B cell (primary cell): ENCODE results near the gene KRT38. TPM values are rescaled to one million over a fixed set of nuclear protein-coding genes. Genes with fewer than 3 reads are reported as not detected.

ENCODE experiments used
- ATAC-seq: fragments of 200-7000 bp; cut with Tn5 transposase; one replicate; pipeline ENCODE4 v1.10.0; 2021; ENCODE audit warnings: low read depth, mild to moderate bottlenecking, moderate number of reproducible peaks, moderate library complexity
- CTCF ChIA-PET: fragments of 350-600 bp; sonication (Branson Sonifier 250); formaldehyde crosslinking; loops from one replicate; lab custom pipeline; 2021; ENCODE audit warnings: antibody characterized with exemption, inconsistent platforms; lab: Charles Lee
- POLR2A ChIA-PET: fragments of 350-600 bp; sonication (Branson Sonifier 250); formaldehyde crosslinking; loops from one replicate; lab custom pipeline; 2021; ENCODE audit warnings: antibody characterized with exemption; lab: Charles Lee
- DNase-seq: peaks from one replicate; pipeline ENCODE4 v3.0.0; 2013
- H2AFZ ChIP-seq: 2 replicates; pipeline ENCODE4 v1.6.1; 2012; ENCODE audit warnings: mild to moderate bottlenecking, low read depth, low read length; ENCODE audit not compliant: insufficient read depth, poor library complexity, severe bottlenecking
- H3K27ac ChIP-seq, 2 donors: 1 replicate in 1 of 2; 2 replicates in 1 of 2; pipeline ENCODE4 v1.5.1; 2012 to 2013; ENCODE audit warnings: low read length in 2 of 2, mild to moderate bottlenecking in 2 of 2, moderate library complexity in 1 of 2
- H3K27me3 ChIP-seq, 4 experiments: fragments of 200-600 bp in 1 of 4; sonication (generic) in 1 of 4; replicated peaks in 1 of 4; 1 replicate in 2 of 4; 2 replicates in 2 of 4; pipeline versions ENCODE4 v1.6.1 to v1.7.0; 2013 to 2016; ENCODE audit warnings: low read length in 3 of 4, mild to moderate bottlenecking in 2 of 4, mixed read lengths in 1 of 4, moderate library complexity in 1 of 4; ENCODE audit not compliant: insufficient read depth in 4 of 4, control insufficient read depth in 3 of 4; ENCODE audit errors: control extremely low read depth in 1 of 4
- H3K36me3 ChIP-seq, 2 experiments: replicated peaks in 1 of 2; 1 replicate in 1 of 2; 2 replicates in 1 of 2; pipeline versions ENCODE4 v1.6.1 to v1.7.1; 2013; ENCODE audit warnings: low read length in 1 of 2; ENCODE audit not compliant: insufficient read depth in 2 of 2, control insufficient read depth in 1 of 2; ENCODE audit errors: control extremely low read depth in 1 of 2, extremely low read depth in 1 of 2
- H3K4me1 ChIP-seq, 2 donors: fragments of 200-600 bp in 1 of 2; sonication (generic) in 1 of 2; 1 replicate in 1 of 2; 2 replicates in 1 of 2; pipeline versions ENCODE4 v1.5.1 to v1.6.1; 2013 to 2017; ENCODE audit warnings: low read length in 2 of 2; ENCODE audit not compliant: control insufficient read depth in 2 of 2, insufficient read depth in 2 of 2
- H3K4me2 ChIP-seq: replicated peaks from 2 replicates; pipeline ENCODE3; 2012; ENCODE audit warnings: mild to moderate bottlenecking, low read depth, low read length; ENCODE audit not compliant: poor library complexity, severe bottlenecking
- H3K4me3 ChIP-seq, 5 experiments: fragments of 200-600 bp in 1 of 5; sonication (generic) in 1 of 5; 1 replicate in 3 of 5; 2 replicates in 2 of 5; pipeline versions ENCODE4 v1.5.1 to v1.7.0; 2011 to 2016; ENCODE audit warnings: low read length in 4 of 5, mild to moderate bottlenecking in 4 of 5, low read depth in 2 of 5, control low read depth in 1 of 5, moderate library complexity in 1 of 5; ENCODE audit not compliant: insufficient read depth in 1 of 5; ENCODE audit errors: control extremely low read depth in 1 of 5, extremely low read depth in 1 of 5
- H3K79me2 ChIP-seq: fragments of 200-600 bp; sonication (generic); one replicate; pipeline ENCODE4 v1.6.0; 2016; ENCODE audit warnings: low read length; ENCODE audit not compliant: control insufficient read depth, insufficient read depth
- H3K9ac ChIP-seq: fragments of 200-600 bp; sonication (generic); 2 replicates; pipeline ENCODE4 v1.6.1; 2017; ENCODE audit warnings: mild to moderate bottlenecking, low read length, moderate library complexity
- H3K9me3 ChIP-seq, 3 donors: one replicate each; pipeline versions ENCODE4 v1.6.1 to v1.7.1; 2013; ENCODE audit warnings: low read length in 2 of 3; ENCODE audit not compliant: control insufficient read depth in 2 of 3, insufficient read depth in 1 of 3; ENCODE audit errors: control extremely low read depth in 1 of 3
- H4K20me1 ChIP-seq: 2 replicates; pipeline ENCODE4 v1.6.0; 2012; ENCODE audit warnings: mild to moderate bottlenecking, low read length; ENCODE audit not compliant: insufficient read depth, control insufficient read depth, poor library complexity, severe bottlenecking
- H3K27ac Mint-ChIP-seq: one replicate; pipeline ENCODE4 v1.8.0; 2021; ENCODE audit warnings: mixed read lengths
- H3K27me3 Mint-ChIP-seq: one replicate; pipeline ENCODE4 v1.8.0; 2021; ENCODE audit warnings: mixed read lengths
- H3K4me1 Mint-ChIP-seq: one replicate; pipeline ENCODE4 v1.8.0; 2021; ENCODE audit warnings: mixed read lengths
- H3K4me3 Mint-ChIP-seq: one replicate; pipeline ENCODE4 v1.8.0; 2021; ENCODE audit warnings: mixed read lengths
- H3K9me3 Mint-ChIP-seq: one replicate; pipeline ENCODE4 v1.8.0; 2022; ENCODE audit warnings: mixed read lengths; ENCODE audit not compliant: insufficient read depth
- CTCF ChIP-seq: fragments of 200-600 bp; IDR thresholded peaks from one replicate; pipeline ENCODE4 v1.8.0; 2022; ENCODE audit warnings: antibody characterized with exemption, mild to moderate bottlenecking
- EZH2 ChIP-seq: IDR thresholded peaks from 2 replicates; pipeline ENCODE4 v1.6.1; 2012; ENCODE audit warnings: borderline replicate concordance, low read depth, mild to moderate bottlenecking, moderate library complexity, low read length; ENCODE audit not compliant: insufficient read depth, poor library complexity, severe bottlenecking
- WGBS: methylation state at CpG from one replicate; pipeline ENCODE4 v1.1.5; 2013; ENCODE audit warnings: missing lambda C conversion rate; ENCODE audit not compliant: insufficient coverage; 5-methylcytosine and 5-hydroxymethylcytosine counted together
- intact Hi-C: fragments of 100-400 bp; cut with micrococcal nuclease; formaldehyde crosslinking; loops from one replicate; pipeline ENCODE4 v1.10.0; 2022
- polyA plus RNA-seq: library from polyadenylated mRNA; depleted of rRNA; stranded (reverse); fragments of >200 nt; gene quantifications from 2 replicates; pipeline ENCODE4 v1.2.3, GENCODE V29; 2012
- total RNA-seq, 2 donors: library from RNA; stranded (reverse); fragments of 120-200 nt in 1 of 2; gene quantifications; 1 replicate in 1 of 2; 2 replicates in 1 of 2; pipeline versions ENCODE4 v1.2.3 to v1.2.4, GENCODE V29; 2013 to 2022

KRT38 gene
- total and polyA plus RNA-seq, 2 donors (not counting 1 experiment from before 2014, with no cell fraction given) = not detected

- Mint-ChIP-seq H3K4me3 (no peak overlapping the region), H3K27ac (no peak overlapping the region), H3K9me3 (no peaks in the 10 kb centered on the region), H3K27me3 (peaks cover 8% of the 10 kb centered on the region), H3K4me1 (peaks cover 4% of the 10 kb centered on the region)
- H3K36me3 ChIP-seq = no peaks in the 10 kb centered on the region
- TF ChIP-seq EZH2 = no peak
- TF ChIP-seq CTCF = no peak
- WGBS = no CpG with 5 or more reads among the region's 2 CpGs
- H3K27ac ChIP-seq = no peak overlapping the region
- POLR2A ChIA-PET = no interaction called here
- H3K27me3 ChIP-seq = no peaks in the 10 kb centered on the region
- no peak overlapping the region for H3K4me2 ChIP-seq
- H3K4me1 ChIP-seq = peaks cover 4 to 6% of the 10 kb centered on the region in 2 donors
- H3K79me2 ChIP-seq = no peaks in the 10 kb centered on the region
- intact Hi-C loops = no loop called here
- CTCF ChIA-PET = no interaction called here
- H2AFZ ChIP-seq = no peak overlapping the region
- ATAC-seq (no peak), DNase-seq (no peak)
- no peak overlapping the region for H3K9ac ChIP-seq
- H3K4me3 ChIP-seq = no peak overlapping the region
- H3K9me3 ChIP-seq = no peaks in the 10 kb centered on the region
- H4K20me1 ChIP-seq = no peaks in the 10 kb centered on the region
Observed at GRCh38 chr17:41480136-41480535, 39.4 kb upstream of the KRT38 start.

GRCh38 chr17:41478237-41478636 lies 37.5 kb upstream of the KRT38 start:
- Histone ChIP-seq H3K9ac (no peak overlapping the region), H4K20me1 (no peaks in the 10 kb centered on the region), H3K4me3 (no peak overlapping the region), H3K36me3 (no peaks in the 10 kb centered on the region), H3K4me1 (peaks cover 4 to 6% of the 10 kb centered on the region in 2 donors), H3K27ac (no peak overlapping the region), H3K79me2 (no peaks in the 10 kb centered on the region), H3K27me3 (no peaks in the 10 kb centered on the region), H3K9me3 (no peaks in the 10 kb centered on the region), H2AFZ (no peak overlapping the region), H3K4me2 (no peak overlapping the region)
- H3K9me3 Mint-ChIP-seq = no peaks in the 10 kb centered on the region
- intact Hi-C loops = no loop called here
- peaks cover under 1% of the 10 kb centered on the region for H3K27me3 Mint-ChIP-seq
- CTCF ChIA-PET = no interaction called here
- DNase-seq = no peak
- no peak for ATAC-seq
- no peak overlapping the region for H3K27ac Mint-ChIP-seq
- POLR2A ChIA-PET = no interaction called here
- TF ChIP-seq EZH2 (no peak), CTCF (no peak)
- WGBS = 89% methylated on average over 6 of the region's 8 CpGs
- no peak overlapping the region for H3K4me3 Mint-ChIP-seq
- H3K4me1 Mint-ChIP-seq = peaks cover 4% of the 10 kb centered on the region
